Inferior parietal cortex (tissue), 1 donor: Measurements from ENCODE around the gene FRRS1.

Experiments used
- DNase-seq: peaks from one replicate; pipeline ENCODE4 v3.0.0-alpha.2; 2016; ENCODE audit errors: extremely low spot score

Gene FRRS1

GRCh38 chr1:99728494-99729235 is 37.8 kb downstream of the FRRS1 start:
- DNase-seq = no peak

- DNase-seq = no peak
These were observed 38.8 kb downstream of the FRRS1 start for GRCh38 chr1:99727575-99728185.

- no peak for DNase-seq
These were observed 39.6 kb downstream of the FRRS1 start for GRCh38 chr1:99726818-99727217.

- DNase-seq = no peak
These were observed 40.0 kb downstream of the FRRS1 start for GRCh38 chr1:99726407-99726806.

GRCh38 chr1:99725996-99726395 is 40.4 kb downstream of the FRRS1 start:
- DNase-seq = no peak

- DNase-seq = no peak
These were observed 43.2 kb downstream of the FRRS1 start for GRCh38 chr1:99723251-99723650.

GRCh38 chr1:99717005-99717404 is 49.4 kb downstream of the FRRS1 start:
- no peak for DNase-seq

GRCh38 chr1:99713006-99713405 is 53.4 kb downstream of the FRRS1 start:
- no peak for DNase-seq

GRCh38 chr1:99710994-99711393 is 55.4 kb downstream of the FRRS1 start:
- no peak for DNase-seq

GRCh38 chr1:99707535-99708142 is 58.8 kb downstream of the FRRS1 start:
- DNase-seq = peak; percentile 86

GRCh38 chr1:99705385-99705784 is 61.0 kb downstream of the FRRS1 start:
- no peak for DNase-seq

- no peak for DNase-seq
These were observed 62.0 kb downstream of the FRRS1 start for GRCh38 chr1:99704356-99704816.

GRCh38 chr1:99702221-99702620 is 64.2 kb downstream of the FRRS1 start:
- no peak for DNase-seq

GRCh38 chr1:99700020-99700419 is 66.4 kb downstream of the FRRS1 start:
- DNase-seq = no peak

GRCh38 chr1:99697580-99697979 is 68.9 kb downstream of the FRRS1 start:
- DNase-seq = no peak

GRCh38 chr1:99696616-99697015 is 69.8 kb downstream of the FRRS1 start:
- DNase-seq = no peak

GRCh38 chr1:99691175-99691574 is 75.3 kb downstream of the FRRS1 start:
- DNase-seq = no peak

GRCh38 chr1:99685516-99686180 is 80.8 kb downstream of the FRRS1 start:
- peak; percentile 64 for DNase-seq

GRCh38 chr1:99682291-99682751 is 84.1 kb downstream of the FRRS1 start:
- no peak for DNase-seq

- no peak for DNase-seq
These were observed 84.9 kb downstream of the FRRS1 start for GRCh38 chr1:99681583-99681982.

- DNase-seq = no peak
These were observed 86.2 kb downstream of the FRRS1 start for GRCh38 chr1:99680270-99680669.

- DNase-seq = no peak
These were observed 89.0 kb downstream of the FRRS1 start for GRCh38 chr1:99677416-99677815.
